Esophagus (tissue), 2 donors: ENCODE data around the gene PAXX. TPM values are rescaled to one million over a fixed set of nuclear protein-coding genes. Genes with fewer than 3 reads are reported as not detected.
A peak's percentile ranks its signal among the peaks of the same experiment; 100 is the strongest.
"Not testable (repeated sequence)": the region's sequence is repeated elsewhere in the genome, so short reads cannot be mapped to it uniquely, and the experiment has no call there.

Source experiments
- H3K27ac ChIP-seq, 2 donors: one replicate each; pipeline ENCODE4 v1.5.1; 2013; ENCODE audit warnings: low read depth in 2 of 2, mild to moderate bottlenecking in 2 of 2, inconsistent platforms in 1 of 2, low read length in 1 of 2, moderate library complexity in 1 of 2
- H3K27me3 ChIP-seq, 2 donors: one replicate each; pipeline ENCODE4 v1.6.1; 2013; ENCODE audit warnings: low read length in 2 of 2, control low read depth in 1 of 2, mild to moderate bottlenecking in 1 of 2; ENCODE audit not compliant: insufficient read depth in 2 of 2, control insufficient read depth in 1 of 2
- H3K36me3 ChIP-seq, 2 donors: one replicate each; pipeline ENCODE4 v1.6.1; 2013; ENCODE audit warnings: low read length in 1 of 2; ENCODE audit not compliant: control insufficient read depth in 2 of 2, insufficient read depth in 2 of 2
- H3K4me1 ChIP-seq, 2 donors: one replicate each; pipeline ENCODE4 v1.6.1; 2013; ENCODE audit warnings: low read length in 1 of 2; ENCODE audit not compliant: control insufficient read depth in 2 of 2, insufficient read depth in 2 of 2
- H3K4me3 ChIP-seq, 2 donors: one replicate each; pipeline ENCODE4 v1.5.1; 2013; ENCODE audit warnings: low read length in 2 of 2, mild to moderate bottlenecking in 2 of 2, low read depth in 1 of 2, moderate library complexity in 1 of 2
- H3K9me3 ChIP-seq, 2 donors: one replicate each; pipeline ENCODE4 v1.6.1; 2013; ENCODE audit warnings: mild to moderate bottlenecking in 2 of 2, low read depth in 1 of 2, low read length in 1 of 2, moderate library complexity in 1 of 2; ENCODE audit not compliant: control insufficient read depth in 2 of 2, insufficient read depth in 1 of 2
- WGBS, 2 donors: extraction: QIAGEN DNeasy Blood & Tissue Kit; methylation state at CpG; one replicate each; pipeline ENCODE4 v1.1.7; 2013; 5-methylcytosine and 5-hydroxymethylcytosine counted together
- polyA plus RNA-seq, 2 donors: library from polyadenylated mRNA; stranded (reverse); fragments of 200-250 nt; gene quantifications; one replicate each; pipeline ENCODE4 v1.2.3, GENCODE V29; 2013
- donor health status: healthy with polysubstance abuse.
- donor health status: Bipolar disorder and iron deficiency.

PAXX gene
- polyA plus RNA-seq, 2 donors = 49.7 to 119 TPM

DNA sequence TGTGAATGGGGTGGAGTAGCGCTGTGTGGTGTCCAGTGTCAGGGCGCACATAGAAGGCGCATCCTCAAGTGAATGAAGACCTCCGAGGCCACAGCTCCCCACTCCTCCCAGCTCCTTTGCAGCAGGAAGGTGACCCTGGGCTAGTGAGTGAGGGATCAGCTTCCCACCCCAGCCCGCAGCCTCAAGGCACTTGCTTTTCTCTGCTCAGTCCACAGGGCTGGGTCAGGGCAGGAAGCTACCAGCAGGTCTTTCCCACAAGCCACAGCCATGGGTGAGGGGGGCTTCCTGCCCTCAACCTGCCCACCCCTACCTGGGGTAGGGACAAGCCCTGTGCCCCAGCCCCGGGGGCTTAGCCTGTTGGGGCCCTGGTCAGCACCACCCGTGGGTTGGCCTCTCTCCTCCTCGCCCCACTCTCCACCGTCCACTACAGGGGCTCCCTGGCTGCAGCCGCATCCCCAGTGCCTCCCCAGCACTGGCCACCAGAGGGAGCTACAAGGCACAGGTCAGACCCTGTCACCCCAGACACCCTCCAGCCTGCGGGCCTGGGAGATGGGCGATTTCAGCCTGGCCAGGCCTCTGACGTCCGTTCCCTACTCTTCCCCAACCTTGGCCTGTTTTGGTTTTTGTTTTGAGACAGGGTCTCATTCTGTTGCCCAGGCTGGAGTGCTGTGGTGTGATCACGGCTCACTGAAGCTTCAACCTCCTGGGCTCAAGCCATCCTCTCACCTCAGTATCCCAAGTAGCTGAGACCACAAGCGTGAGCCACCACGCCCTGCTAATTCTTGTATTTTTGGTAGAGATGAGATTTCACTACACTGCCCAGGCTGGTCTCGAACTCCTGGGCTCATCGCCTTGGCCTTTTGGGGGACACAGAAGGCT is 37.1 kb downstream of the PAXX start:
- Histone ChIP-seq H3K4me3 (peak overlapping the region in 1 of 2 donors; percentile 38), H3K27me3 (no peaks in the 10 kb centered on the region), H3K27ac (peak overlapping the region in 1 of 2 donors; percentile 66)

DNA sequence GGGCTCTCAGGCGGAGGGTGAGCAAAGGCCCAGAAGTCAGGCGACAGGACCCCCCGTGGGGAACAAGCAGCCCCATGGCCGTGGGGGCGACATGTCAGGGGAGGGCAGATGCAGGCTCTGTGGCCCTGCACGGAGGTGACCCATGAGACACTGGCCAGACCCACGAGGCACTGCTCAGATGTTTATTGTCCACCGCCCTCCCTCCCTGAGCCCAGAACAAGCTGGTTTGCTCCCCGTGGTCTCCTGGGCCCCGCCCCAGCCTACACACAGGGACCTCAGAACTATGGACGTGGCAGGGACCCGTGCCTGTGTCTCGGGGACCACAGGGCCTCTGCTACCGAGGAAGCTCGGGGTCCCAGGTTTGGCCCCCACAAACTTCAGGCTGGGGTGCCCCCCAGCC is 37.8 kb downstream of the PAXX start:
- 72 to 78% methylated on average over 14 to 15 of the region's 15 CpGs for WGBS, 2 donors
- no peak overlapping the region for H3K27ac ChIP-seq
- no peaks in the 10 kb centered on the region for H3K36me3 ChIP-seq
- H3K4me1 ChIP-seq = peaks cover 9 to 22% of the 10 kb centered on the region in 2 donors
- H3K9me3 ChIP-seq = no peaks in the 10 kb centered on the region
- H3K4me3 ChIP-seq = no peak overlapping the region
- no peaks in the 10 kb centered on the region for H3K27me3 ChIP-seq

More for the DNA sequence above, 37.1 kb downstream of the PAXX start:
- 25 to 27% methylated on average over 19 of the region's 19 CpGs for WGBS, 2 donors
- Histone ChIP-seq H3K36me3 (no peaks in the 10 kb centered on the region), H3K4me1 (peaks cover 8 to 20% of the 10 kb centered on the region in 2 donors), H3K9me3 (no peaks in the 10 kb centered on the region)

DNA sequence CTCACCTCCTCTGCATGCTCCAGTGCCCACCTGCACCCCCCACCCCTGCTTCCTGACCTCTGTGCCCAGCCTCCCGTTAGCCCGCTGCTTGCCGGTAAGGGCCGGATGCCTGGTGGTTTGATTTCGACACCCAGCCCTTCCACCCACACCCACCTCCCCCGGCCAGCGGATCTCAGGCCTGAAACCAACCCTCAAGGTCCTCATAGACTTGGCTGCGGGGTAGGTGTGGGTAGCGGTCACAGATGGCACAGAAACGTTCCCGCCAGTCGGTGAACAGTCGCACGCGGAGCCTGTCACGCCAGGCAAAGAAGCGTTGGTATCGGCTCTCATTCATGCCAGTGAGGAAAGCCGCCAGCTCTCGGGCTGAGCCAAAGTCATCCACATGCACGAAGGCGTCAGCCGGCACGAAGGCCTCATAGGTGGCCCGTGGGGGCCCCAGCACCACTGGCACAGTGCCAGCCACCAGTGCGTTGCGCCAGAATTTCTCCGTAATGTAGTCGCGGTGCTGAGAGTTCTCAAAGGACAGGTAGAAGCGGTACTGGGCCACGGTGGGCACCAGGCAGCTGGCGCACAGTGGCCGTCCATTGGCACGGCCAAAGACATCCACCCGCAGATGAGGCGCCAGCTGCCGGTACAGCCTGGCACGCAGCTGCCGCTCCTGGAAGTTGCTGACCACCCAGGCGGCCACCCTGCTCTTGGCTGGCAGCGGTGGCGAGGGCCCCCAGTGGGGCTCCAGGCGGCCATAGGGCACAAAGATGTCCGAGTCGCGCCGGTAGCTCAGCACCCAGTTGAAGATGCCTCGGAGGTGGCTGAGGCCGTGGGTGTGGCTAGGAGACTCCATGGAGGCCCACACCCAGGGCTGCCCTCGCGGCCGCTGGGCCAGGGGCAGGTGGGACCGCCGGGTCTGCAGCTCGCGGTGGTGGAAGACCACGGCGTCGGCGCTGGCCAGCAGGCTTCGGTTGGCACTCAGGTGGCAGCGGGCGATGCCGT is 38.6 kb downstream of the PAXX start:
- no peaks in the 10 kb centered on the region for H3K9me3 ChIP-seq

DNA sequence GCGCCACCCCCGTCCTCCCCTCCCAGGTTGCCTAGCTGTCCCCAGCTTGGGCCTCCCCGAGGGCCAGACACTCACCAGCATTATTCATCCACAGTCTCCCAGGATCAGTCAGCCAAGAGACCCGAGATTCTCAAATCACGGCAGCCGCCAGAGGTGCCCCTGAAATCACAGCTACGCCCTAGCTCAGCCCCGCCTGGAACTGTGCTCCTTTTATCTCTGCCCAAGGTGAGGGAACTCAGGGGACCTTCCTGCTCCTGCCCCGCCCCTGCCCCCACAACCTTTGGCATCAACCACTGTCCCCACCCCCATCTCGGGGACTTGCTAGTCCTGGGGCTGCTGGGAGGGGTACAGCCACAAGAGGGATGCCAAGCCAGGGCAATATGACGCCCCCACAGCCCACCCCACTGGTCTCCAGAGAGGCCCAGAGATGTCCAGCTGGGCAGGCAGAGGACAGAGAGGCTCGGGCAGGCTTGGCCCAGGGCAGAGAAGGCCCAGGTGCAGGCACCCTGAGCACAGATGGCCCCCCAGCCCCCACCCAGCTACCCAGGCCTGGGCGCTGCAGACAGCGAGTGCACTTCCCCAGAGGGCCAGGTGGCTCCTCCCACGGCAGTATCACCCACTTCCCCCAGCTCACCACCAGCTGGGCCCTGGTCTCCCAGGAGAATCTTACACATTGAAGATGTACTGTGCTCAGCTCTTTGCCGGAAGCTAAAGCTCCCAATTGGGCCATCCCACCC is 39.9 kb downstream of the PAXX start, which contains the start of gene FUT7:
Gene FUT7 (minus strand): TSS at position 185 of the 737 bp plus-strand sequence. CDS start 97 bp downstream, at position 88.
- Histone ChIP-seq H3K4me3 (peak within 1 kb of the TSS in 1 of 2 donors; percentile 15), H3K27ac (peak within 1 kb of the TSS in 1 of 2 donors; percentile 11), H3K9me3 (no peaks in the 10 kb centered on the region), H3K36me3 (no peaks in the 10 kb centered on the region), H3K4me1 (peaks cover 12 to 14% of the 10 kb centered on the region in 2 donors), H3K27me3 (no peaks in the 10 kb centered on the region)
- 51 to 53% methylated on average over 16 of the region's 16 CpGs for WGBS, 2 donors

More for the DNA sequence above, 38.6 kb downstream of the PAXX start:
- Histone ChIP-seq H3K27me3 (no peaks in the 10 kb centered on the region), H3K4me3 (peak overlapping the region in 1 of 2 donors; percentile 15), H3K36me3 (no peaks in the 10 kb centered on the region), H3K4me1 (peaks cover 14 to 18% of the 10 kb centered on the region in 2 donors), H3K27ac (no peak overlapping the region)
- 78 to 79% methylated on average over 65 of the region's 65 CpGs for WGBS, 2 donors

DNA sequence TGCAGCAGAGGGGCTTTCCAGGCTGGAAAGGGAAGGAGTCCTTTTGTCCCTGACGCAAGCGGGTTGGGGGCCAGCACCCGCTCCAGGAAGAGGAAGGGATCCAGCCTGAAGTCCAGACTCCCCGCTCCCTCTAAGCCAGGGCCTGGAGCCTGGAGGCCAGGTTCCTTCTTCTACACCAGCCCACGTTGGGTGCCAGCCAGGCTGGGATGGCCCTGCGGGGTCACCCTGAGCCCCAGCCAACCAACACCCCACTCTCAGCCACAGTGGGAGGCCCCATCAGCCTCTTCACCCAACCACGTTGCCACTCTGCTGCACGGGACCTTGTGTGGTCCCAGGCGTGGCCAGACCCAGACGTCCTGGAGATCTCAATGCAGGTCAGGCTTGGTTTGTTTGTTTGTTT is 40.6 kb downstream of the PAXX start:
- Histone ChIP-seq H3K27me3 (no peaks in the 10 kb centered on the region), H3K4me1 (peaks cover 8 to 9% of the 10 kb centered on the region in 2 donors), H3K9me3 (no peaks in the 10 kb centered on the region), H3K27ac (peak overlapping the region in 1 of 2 donors; percentile 11), H3K4me3 (no peak overlapping the region), H3K36me3 (no peaks in the 10 kb centered on the region)
- 75 to 79% methylated on average over 10 of the region's 10 CpGs for WGBS, 2 donors

DNA sequence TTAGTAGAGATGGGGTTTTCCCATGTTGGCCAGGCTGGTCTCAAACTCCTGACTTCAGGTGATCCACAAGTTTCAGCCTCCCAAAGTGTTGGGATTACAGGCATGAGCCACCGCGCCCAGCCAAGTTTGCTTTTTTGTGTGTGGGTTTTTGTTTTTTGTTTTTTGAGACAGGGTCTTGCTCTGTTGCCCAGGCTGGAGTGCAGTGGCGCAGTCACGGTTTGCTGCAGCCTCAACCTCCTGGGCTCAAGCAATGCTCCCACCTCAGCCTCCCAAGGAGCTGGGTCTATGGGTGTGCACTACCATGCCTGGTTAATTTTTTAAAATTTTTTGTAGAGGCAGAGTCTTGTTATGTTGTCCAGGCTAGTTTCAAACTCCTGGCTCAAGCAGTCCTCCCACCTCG is 41.3 kb downstream of the PAXX start:
- not testable (repeated sequence) for H3K9me3 ChIP-seq, H3K4me1 ChIP-seq, H3K27ac ChIP-seq, H3K4me3 ChIP-seq, H3K36me3 ChIP-seq, H3K27me3 ChIP-seq
- WGBS, 2 donors = 86 to 94% methylated on average over 5 of the region's 5 CpGs

DNA sequence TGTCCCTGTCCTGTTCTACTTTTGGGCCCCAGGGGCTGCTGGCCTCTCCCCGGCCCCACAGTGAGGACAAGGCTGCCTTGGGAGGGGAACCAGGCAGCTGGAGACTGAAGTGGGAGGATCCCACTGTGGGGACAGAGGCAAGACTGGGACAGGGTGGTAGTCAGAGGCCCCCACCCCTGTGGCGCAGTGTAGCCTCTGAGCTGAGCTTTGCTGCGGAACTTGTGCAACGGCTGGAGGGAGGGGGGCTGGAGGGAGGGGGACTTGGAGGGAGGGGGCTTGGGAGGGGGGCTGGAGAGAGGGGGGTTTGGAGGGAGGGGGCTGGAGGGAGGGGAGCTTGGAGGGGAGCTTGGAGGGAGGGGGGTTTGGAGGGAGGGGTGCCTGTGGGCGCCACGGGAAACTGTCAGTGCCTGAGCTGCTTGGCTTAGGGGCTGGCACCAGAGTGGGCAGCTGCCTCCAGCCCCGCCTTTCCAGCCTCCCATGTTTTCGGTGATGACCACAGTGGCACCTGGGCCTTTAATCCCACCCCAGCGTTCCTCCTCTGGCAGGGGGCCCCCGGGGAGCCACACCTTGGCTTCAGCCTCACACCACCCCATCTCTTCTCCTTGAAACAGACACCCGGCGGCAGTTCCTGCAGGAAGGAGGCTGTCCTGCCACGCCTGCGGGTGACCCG is 42.0 kb downstream of the PAXX start:
- peak overlapping the region in 1 of 2 donors; percentile 0 for H3K27ac ChIP-seq
- H3K9me3 ChIP-seq = no peaks in the 10 kb centered on the region
- no peaks in the 10 kb centered on the region for H3K36me3 ChIP-seq
- no peak overlapping the region for H3K4me3 ChIP-seq
- 27 to 33% methylated on average over 15 of the region's 15 CpGs for WGBS, 2 donors
- peaks cover 5 to 6% of the 10 kb centered on the region in 2 donors for H3K4me1 ChIP-seq
- H3K27me3 ChIP-seq = no peaks in the 10 kb centered on the region

DNA sequence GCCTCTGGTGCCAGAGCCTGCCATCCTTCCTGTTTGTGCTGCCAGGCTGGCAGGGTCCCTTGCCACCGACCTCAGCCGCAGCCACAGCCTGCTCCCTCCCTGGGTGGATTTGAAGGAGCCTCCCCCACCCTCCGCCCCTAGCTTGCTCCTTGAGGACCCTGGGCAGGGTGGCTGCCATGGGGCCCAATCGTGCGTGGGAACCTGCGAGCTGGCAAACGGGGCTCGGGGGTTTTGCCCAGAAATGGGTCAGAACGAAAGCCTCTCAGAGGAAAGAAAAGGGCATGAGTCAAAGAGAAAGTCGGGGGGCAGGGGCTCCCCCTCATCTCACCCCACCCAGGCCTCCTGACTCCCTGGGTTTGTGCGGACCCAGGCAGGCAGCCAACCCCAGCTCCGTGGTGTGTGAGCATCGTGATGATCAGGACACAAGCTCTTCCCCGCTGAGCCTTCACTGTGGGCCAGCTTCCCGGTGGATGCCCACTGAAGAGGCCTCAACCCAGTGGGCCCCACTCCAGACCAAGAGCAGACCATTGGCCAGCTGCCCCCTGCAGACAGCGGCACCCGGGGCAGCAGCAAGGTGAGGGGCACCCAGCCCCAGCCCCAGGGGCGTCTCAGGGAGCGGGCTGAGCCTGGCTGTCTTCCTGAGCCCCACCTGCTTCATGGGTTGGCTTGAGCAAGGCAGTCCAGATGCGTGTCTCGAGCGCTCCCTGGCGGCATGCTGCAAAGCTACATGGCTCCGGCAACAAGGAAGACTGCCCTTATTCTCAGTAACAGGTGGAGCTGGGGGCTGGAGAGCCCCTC is 42.7 kb downstream of the PAXX start:
- no peaks in the 10 kb centered on the region for H3K27me3 ChIP-seq
- no peak overlapping the region for H3K4me3 ChIP-seq
- H3K36me3 ChIP-seq = no peaks in the 10 kb centered on the region
- H3K27ac ChIP-seq = peak overlapping the region in 1 of 2 donors; percentile 56
- H3K9me3 ChIP-seq = no peaks in the 10 kb centered on the region
- 10 to 13% methylated on average over 24 of the region's 24 CpGs for WGBS, 2 donors
- peaks cover 3 to 6% of the 10 kb centered on the region in 2 donors for H3K4me1 ChIP-seq
